PC-3 (cell line): ENCODE measurements around the gene RBM47.

Experiments used
- CTCF ChIP-seq: fragments of 300-600 bp; sonication (generic); conservative IDR thresholded peaks from 2 replicates; pipeline ENCODE4 v1.5.1; 2017; ENCODE audit warnings: antibody characterized with exemption, low read depth, mild to moderate bottlenecking, low read length
- EZH2 ChIP-seq: fragments of 300-600 bp; sonication (generic); IDR thresholded peaks from one replicate; pipeline ENCODE4 v1.6.1; 2017; ENCODE audit warnings: antibody characterized with exemption, mild to moderate bottlenecking, low read length; ENCODE audit not compliant: unreplicated experiment

- TF ChIP-seq CTCF (no peak), EZH2 (no peak)
Observed at GRCh38 chr4:40613456-40613855, 16.2 kb downstream of the RBM47 start.
